ENCODE measurements around the gene FHIT. TPM values are rescaled to one million over a fixed set of nuclear protein-coding genes. Genes with fewer than 3 reads are reported as not detected.

Gene FHIT
- total RNA-seq, 2 experiments from 2014 or later = 6.5 to 9.0 TPM

GRCh38 chr3:61177450-61177849 lies 73.8 kb downstream of the FHIT start:
- Mint-ChIP-seq H3K4me3 (no peak overlapping the region), H3K4me1 (peaks cover 5% of the 10 kb centered on the region), H3K9me3 (ENCODE audit: low read depth) (no peaks in the 10 kb centered on the region), H3K36me3 (no peaks in the 10 kb centered on the region), H3K27ac (no peak overlapping the region), H3K27me3 (no peaks in the 10 kb centered on the region)
- DNase-seq (no peak), ATAC-seq (no peak)
- CTCF ChIA-PET = no interaction called here

GRCh38 chr3:61173676-61174075 lies 77.6 kb downstream of the FHIT start:
- Mint-ChIP-seq H3K4me1 (peaks cover 3% of the 10 kb centered on the region), H3K27me3 (no peaks in the 10 kb centered on the region), H3K9me3 (ENCODE audit: low read depth) (no peaks in the 10 kb centered on the region), H3K36me3 (no peaks in the 10 kb centered on the region), H3K27ac (no peak overlapping the region), H3K4me3 (no peak overlapping the region)
- no peak for ATAC-seq
- CTCF ChIA-PET = no interaction called here
- DNase-seq = no peak

GRCh38 chr3:61172684-61173083 lies 78.6 kb downstream of the FHIT start:
- H3K27ac Mint-ChIP-seq = no peak overlapping the region
- peaks cover 3% of the 10 kb centered on the region for H3K4me1 Mint-ChIP-seq
- no peak overlapping the region for H3K4me3 Mint-ChIP-seq
- no peak for DNase-seq
- no peaks in the 10 kb centered on the region for H3K27me3 Mint-ChIP-seq
- CTCF ChIA-PET = no interaction called here
- H3K36me3 Mint-ChIP-seq = no peaks in the 10 kb centered on the region
- no peak for ATAC-seq
- H3K9me3 Mint-ChIP-seq (ENCODE audit: low read depth) = no peaks in the 10 kb centered on the region

- Mint-ChIP-seq H3K36me3 (no peaks in the 10 kb centered on the region), H3K4me1 (peaks cover 3% of the 10 kb centered on the region), H3K9me3 (ENCODE audit: low read depth) (no peaks in the 10 kb centered on the region), H3K4me3 (no peak overlapping the region), H3K27me3 (no peaks in the 10 kb centered on the region), H3K27ac (no peak overlapping the region)
- CTCF ChIA-PET = no interaction called here
- no peak for ATAC-seq
- DNase-seq = no peak
Observed at GRCh38 chr3:61172203-61172602, 79.0 kb downstream of the FHIT start.

- no peaks in the 10 kb centered on the region for H3K9me3 Mint-ChIP-seq (ENCODE audit: low read depth)
- H3K4me3 Mint-ChIP-seq = no peak overlapping the region
- H3K36me3 Mint-ChIP-seq = peaks cover 10% of the 10 kb centered on the region
- DNase-seq = no peak
- H3K4me1 Mint-ChIP-seq = peaks cover 3% of the 10 kb centered on the region
- H3K27me3 Mint-ChIP-seq = no peaks in the 10 kb centered on the region
- CTCF ChIA-PET = no interaction called here
- H3K27ac Mint-ChIP-seq = no peak overlapping the region
- no peak for ATAC-seq
Observed at GRCh38 chr3:61169621-61170251, 81.5 kb downstream of the FHIT start.

GRCh38 chr3:61168286-61168685 lies 83.0 kb downstream of the FHIT start:
- peaks cover 2% of the 10 kb centered on the region for H3K4me1 Mint-ChIP-seq
- no peak overlapping the region for H3K4me3 Mint-ChIP-seq
- no peaks in the 10 kb centered on the region for H3K9me3 Mint-ChIP-seq (ENCODE audit: low read depth)
- CTCF ChIA-PET = no interaction called here
- H3K27me3 Mint-ChIP-seq = no peaks in the 10 kb centered on the region
- peaks cover 12% of the 10 kb centered on the region for H3K36me3 Mint-ChIP-seq
- no peak overlapping the region for H3K27ac Mint-ChIP-seq
- no peak for DNase-seq
- no peak for ATAC-seq

- H3K9me3 Mint-ChIP-seq (ENCODE audit: low read depth) = no peaks in the 10 kb centered on the region
- DNase-seq (no peak), ATAC-seq (no peak)
- no peaks in the 10 kb centered on the region for H3K4me1 Mint-ChIP-seq
- H3K27ac Mint-ChIP-seq = no peak overlapping the region
- H3K36me3 Mint-ChIP-seq = peaks cover 12% of the 10 kb centered on the region
- no peak overlapping the region for H3K4me3 Mint-ChIP-seq
- CTCF ChIA-PET = no interaction called here
- H3K27me3 Mint-ChIP-seq = no peaks in the 10 kb centered on the region
Observed at GRCh38 chr3:61162965-61163364, 88.3 kb downstream of the FHIT start.

GRCh38 chr3:61158667-61159066 lies 92.6 kb downstream of the FHIT start:
- Mint-ChIP-seq H3K36me3 (no peaks in the 10 kb centered on the region), H3K4me3 (no peak overlapping the region), H3K27ac (no peak overlapping the region), H3K9me3 (ENCODE audit: low read depth) (no peaks in the 10 kb centered on the region), H3K4me1 (no peaks in the 10 kb centered on the region), H3K27me3 (no peaks in the 10 kb centered on the region)
- ATAC-seq (no peak), DNase-seq (no peak)
- CTCF ChIA-PET = no interaction called here

- CTCF ChIA-PET = no interaction called here
- no peak overlapping the region for H3K27ac Mint-ChIP-seq
- H3K9me3 Mint-ChIP-seq (ENCODE audit: low read depth) = no peaks in the 10 kb centered on the region
- DNase-seq (no peak), ATAC-seq (no peak)
- H3K27me3 Mint-ChIP-seq = no peaks in the 10 kb centered on the region
- no peak overlapping the region for H3K4me3 Mint-ChIP-seq
- no peaks in the 10 kb centered on the region for H3K4me1 Mint-ChIP-seq
- no peaks in the 10 kb centered on the region for H3K36me3 Mint-ChIP-seq
Observed at GRCh38 chr3:61158216-61158615, 93.0 kb downstream of the FHIT start.

GRCh38 chr3:61157414-61157813 lies 93.8 kb downstream of the FHIT start:
- Mint-ChIP-seq H3K27ac (no peak overlapping the region), H3K36me3 (no peaks in the 10 kb centered on the region), H3K27me3 (no peaks in the 10 kb centered on the region), H3K4me1 (no peaks in the 10 kb centered on the region), H3K9me3 (ENCODE audit: low read depth) (no peaks in the 10 kb centered on the region), H3K4me3 (no peak overlapping the region)
- CTCF ChIA-PET = no interaction called here
- no peak for DNase-seq
- no peak for ATAC-seq

GRCh38 chr3:61155701-61156292 lies 95.5 kb downstream of the FHIT start:
- DNase-seq (no peak), ATAC-seq (no peak)
- CTCF ChIA-PET = no interaction called here
- Mint-ChIP-seq H3K4me1 (no peaks in the 10 kb centered on the region), H3K36me3 (no peaks in the 10 kb centered on the region), H3K27me3 (no peaks in the 10 kb centered on the region), H3K4me3 (no peak overlapping the region), H3K27ac (no peak overlapping the region), H3K9me3 (ENCODE audit: low read depth) (no peaks in the 10 kb centered on the region)

- H3K4me1 Mint-ChIP-seq = no peaks in the 10 kb centered on the region
- no peaks in the 10 kb centered on the region for H3K36me3 Mint-ChIP-seq
- no peaks in the 10 kb centered on the region for H3K27me3 Mint-ChIP-seq
- no peak overlapping the region for H3K27ac Mint-ChIP-seq
- ATAC-seq = no peak
- H3K9me3 Mint-ChIP-seq (ENCODE audit: low read depth) = no peaks in the 10 kb centered on the region
- CTCF ChIA-PET = no interaction called here
- no peak for DNase-seq
- no peak overlapping the region for H3K4me3 Mint-ChIP-seq
Observed at GRCh38 chr3:61154457-61155198, 96.6 kb downstream of the FHIT start.

- ATAC-seq (no peak), DNase-seq (no peak)
- no peaks in the 10 kb centered on the region for H3K4me1 Mint-ChIP-seq
- no peaks in the 10 kb centered on the region for H3K27me3 Mint-ChIP-seq
- H3K36me3 Mint-ChIP-seq = no peaks in the 10 kb centered on the region
- no peaks in the 10 kb centered on the region for H3K9me3 Mint-ChIP-seq (ENCODE audit: low read depth)
- H3K4me3 Mint-ChIP-seq = no peak overlapping the region
- no peak overlapping the region for H3K27ac Mint-ChIP-seq
- CTCF ChIA-PET = no interaction called here
Observed at GRCh38 chr3:61152071-61152470, 99.2 kb downstream of the FHIT start.

GRCh38 chr3:61149236-61149635 lies 102.0 kb downstream of the FHIT start:
- Mint-ChIP-seq H3K27me3 (no peaks in the 10 kb centered on the region), H3K4me3 (no peak overlapping the region), H3K9me3 (ENCODE audit: low read depth) (no peaks in the 10 kb centered on the region), H3K36me3 (no peaks in the 10 kb centered on the region), H3K27ac (no peak overlapping the region), H3K4me1 (no peaks in the 10 kb centered on the region)
- ATAC-seq (no peak), DNase-seq (no peak)
- CTCF ChIA-PET = no interaction called here
